Kidney capillary endothelial cell (primary cell): ENCODE data around the gene NABP2.
"Not testable (repeated sequence)": the region's sequence is repeated elsewhere in the genome, so short reads cannot be mapped to it uniquely, and the experiment has no call there.

Source experiments
- DNase-seq: peaks from one replicate; pipeline ENCODE4 v3.0.0-alpha.2; 2018; ENCODE audit warnings: low spot score

NABP2 gene

DNA sequence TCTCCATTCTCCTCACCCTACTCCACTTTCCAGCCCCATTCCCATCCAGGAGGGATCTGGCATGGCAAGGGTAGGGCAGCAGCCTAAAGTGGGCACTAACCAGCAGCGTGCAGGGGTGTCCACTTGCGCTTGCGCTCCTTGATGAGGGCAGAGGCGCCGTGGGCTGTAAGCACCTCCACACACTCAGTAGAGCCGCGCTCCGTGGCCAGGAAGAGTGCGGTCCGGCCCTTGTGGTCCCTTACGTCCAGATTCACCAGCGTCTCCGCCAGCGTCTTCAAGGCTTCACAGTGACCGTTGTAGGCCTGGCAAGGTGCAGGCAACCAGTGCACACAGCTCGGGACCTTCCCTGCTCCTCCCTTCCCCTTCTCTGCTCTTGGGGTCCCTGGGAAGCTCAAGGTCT is 23.8 kb downstream of the NABP2 start:
- DNase-seq = no peak

DNA sequence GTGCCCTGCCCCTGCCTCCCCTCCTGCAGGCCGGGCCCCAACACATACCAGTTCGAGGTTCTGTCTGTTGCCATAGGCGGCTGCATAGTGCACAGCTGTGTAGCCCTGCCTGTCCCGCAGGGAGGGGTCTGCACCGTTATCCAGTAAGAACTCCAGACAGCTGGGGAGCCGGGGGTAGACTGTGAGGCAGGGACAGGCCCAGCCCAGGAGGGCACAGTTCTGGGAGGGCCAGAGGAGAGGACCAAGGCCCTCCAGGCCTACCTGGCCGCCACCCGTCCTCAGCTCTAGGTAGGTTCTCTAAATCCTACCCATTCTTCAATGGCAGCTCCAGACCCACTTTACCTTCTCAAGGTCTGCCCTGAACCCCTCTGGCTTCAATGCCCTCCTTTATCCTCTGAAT is 24.6 kb downstream of the NABP2 start:
- no peak for DNase-seq

DNA sequence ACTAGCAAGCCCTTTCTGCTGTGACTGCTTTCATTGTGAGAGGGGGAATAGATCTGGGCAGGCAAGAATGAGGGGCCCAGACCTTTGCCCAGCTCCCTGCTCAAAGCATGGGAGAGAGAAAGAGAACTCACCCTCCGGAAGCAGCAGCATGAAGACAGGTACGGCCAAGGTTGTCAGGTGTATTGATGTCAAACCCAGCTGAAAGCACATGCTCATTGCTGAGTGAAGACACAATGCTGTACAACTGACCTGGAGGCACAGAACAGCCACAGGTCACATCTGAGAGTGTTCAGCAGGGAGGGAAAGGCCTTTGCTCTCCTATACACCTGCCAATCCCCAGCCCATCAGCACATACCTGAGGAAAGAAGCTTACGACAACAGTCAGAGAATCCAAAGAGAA is 28.5 kb downstream of the NABP2 start:
- no peak for DNase-seq

DNA sequence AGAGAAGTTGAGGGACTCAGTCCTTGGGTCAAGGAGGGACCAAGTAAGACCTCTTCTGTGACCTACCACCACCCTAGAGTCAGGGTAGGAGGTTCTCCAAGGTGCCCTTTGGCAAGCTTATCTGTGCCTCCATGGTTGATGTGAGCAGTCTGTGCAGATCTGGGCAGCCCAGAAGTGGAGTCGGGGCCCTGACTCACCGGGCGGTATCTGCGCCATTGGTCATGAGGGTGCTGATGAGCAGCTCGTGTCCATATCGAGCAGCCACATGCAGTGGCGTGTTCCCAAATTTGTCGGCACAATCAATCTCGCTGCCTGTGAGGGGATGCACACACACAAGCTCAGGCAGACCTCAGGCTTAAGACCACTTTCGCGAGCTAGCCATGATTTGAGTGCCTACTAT is 28.9 kb downstream of the NABP2 start:
- no peak for DNase-seq

DNA sequence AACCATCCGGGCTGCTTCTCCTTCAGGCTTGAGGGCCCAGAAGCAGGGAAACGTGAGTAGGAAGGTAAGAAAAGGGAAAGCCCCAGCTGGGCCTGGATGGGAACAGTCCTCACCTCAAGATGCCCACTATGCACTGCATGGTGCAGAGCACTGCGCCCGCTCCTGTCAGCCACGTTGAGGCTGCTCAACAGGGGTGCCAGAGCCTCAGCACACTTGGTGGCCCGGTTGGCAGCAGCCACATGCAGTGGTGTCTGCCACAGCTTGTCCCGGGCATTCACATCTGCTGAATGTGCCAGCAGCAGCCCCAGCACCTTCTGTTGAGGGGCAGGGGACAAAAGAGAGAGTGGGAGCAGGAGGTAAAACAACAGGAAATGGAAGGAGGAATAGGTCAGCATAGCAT is 31.5 kb downstream of the NABP2 start:
- DNase-seq = no peak

DNA sequence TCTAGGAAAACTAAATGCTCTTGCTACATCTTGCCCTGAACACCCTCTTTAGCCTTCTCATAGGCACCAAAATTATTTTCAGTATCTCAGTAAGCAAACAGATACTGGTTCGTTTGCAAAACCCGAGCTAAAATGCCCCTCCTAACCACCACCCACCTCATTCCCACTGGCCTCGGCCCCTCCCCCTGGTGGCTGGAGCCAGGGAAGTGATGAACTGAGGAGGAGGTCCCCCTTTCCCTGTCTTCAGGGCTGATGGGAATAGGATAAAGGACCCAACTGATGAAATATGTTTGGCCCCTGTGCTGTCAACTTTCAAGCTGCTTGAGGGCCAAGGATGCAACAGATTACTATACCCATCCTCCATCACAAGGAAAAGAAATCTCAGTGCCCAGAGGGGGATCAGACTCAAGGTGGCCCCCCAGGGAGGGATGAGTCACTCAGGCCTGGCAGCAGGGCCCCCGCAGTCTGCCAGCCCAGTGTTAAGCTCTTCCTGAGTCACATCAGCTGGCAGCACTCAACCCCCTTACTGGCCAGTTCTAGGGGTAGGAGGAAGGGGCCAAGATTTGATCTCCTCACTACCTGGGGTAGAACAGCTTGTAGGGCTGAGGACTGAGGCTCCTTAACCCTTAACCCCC is 32.3 kb downstream of the NABP2 start:
- DNase-seq = no peak

DNA sequence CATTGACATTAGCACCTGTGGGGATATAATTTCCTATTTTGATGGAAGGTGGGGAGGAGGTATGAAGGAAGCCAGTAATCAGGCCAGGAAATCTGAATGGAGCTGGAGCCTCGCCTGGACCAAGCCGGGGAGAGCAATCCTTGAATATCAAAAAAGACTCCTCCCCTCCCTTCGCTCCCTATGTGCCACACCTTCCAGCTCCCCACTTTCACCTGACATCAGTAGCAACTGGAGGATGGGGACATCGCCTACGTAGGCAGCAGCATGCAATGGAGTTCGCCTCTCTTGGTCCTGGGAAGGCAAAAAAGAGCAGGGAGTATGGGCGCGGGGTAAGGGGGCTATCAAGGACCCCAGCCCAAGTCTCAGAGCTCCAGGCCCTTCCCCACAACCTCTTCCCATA is 32.9 kb downstream of the NABP2 start:
- no peak for DNase-seq

DNA sequence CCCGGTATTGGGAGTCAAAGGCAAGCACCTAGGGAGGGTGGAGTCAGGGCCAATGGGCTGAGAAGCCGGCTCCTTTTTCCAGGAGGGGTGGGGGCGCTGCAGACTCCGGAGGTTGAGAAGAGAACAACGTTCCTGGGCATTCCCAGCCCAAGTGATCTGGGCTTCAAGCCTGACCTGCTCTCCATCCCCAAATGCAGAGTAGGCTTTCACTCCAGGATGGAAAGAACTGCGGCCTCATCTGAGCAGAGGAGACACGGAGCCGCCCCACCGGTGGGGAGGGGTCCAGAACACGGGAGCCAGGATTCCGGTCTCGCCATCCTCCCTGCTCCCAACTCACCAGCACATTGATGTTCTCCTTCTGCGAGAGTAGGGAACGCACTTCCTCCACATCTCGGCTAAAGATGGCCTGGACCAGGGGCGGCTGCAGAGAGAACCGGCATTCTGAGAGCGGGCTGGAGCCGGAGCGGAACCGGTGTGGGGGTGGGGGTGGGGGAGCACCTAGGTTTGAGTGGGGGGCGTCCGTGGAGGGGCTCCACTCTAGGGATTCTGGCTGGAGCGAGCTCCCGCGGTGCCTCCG is 33.4 kb downstream of the NABP2 start:
- no peak for DNase-seq

DNA sequence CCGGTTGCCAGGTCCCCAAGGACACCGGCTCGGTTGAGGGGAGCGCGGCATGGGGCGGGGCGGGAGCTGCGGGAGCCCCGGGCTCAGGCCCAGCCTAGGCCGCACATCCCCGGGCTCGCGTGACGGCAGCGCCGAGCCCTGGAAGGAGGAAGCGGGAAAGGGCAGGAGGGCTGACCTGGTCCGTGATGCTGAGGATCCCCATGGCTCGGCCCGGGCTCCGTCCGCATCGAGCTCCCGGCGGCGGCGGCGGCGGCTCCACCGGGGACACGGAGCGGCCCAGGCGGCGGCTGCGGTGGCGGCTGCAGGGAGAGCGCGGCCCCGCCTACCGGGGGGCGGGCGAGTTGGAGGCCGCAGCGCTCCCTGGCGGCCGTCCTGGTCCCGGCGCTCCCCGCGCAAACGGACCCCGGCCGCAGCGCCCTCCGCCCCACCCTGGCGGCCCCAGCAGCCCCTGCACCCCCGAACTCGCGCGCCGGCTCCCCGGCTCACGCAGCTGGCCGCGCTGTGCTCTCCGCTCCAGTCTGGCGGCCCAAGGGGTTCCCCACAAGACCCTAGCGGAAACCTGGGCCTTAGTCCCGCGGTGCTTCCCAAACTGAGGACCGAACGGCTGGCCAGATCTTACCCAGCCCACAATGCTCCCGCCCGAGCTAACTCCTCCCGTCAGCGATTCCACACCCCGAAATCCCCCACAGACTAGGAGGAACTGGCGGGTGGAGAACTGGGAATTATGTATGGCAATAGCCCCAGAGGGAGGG is 34.1 kb downstream of the NABP2 start, which contains the start of gene ANKRD52:
ANKRD52 (minus strand) TSS at position 317 of the 752 bp plus-strand sequence; CDS start at position 202, 115 bp downstream.
- peak; percentile 69 for DNase-seq

DNA sequence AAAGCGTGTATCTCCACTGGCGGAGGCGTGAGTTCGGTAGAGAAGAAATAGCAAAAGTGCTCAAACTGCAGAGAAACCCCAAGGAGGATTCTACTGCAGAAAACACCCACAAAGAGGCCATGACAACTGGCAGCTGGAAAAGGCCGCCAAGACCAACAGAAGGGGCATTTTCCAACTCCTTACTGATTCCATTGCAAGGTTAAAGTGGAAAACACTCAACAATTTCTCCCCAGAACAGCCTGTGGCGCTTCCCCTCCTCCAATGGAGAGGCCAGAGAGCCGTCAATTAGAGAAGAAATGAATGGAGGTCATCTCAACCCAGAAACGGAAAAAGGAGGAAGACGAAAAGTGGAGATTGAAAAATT is 34.7 kb downstream of the NABP2 start:
- no peak for DNase-seq

DNA sequence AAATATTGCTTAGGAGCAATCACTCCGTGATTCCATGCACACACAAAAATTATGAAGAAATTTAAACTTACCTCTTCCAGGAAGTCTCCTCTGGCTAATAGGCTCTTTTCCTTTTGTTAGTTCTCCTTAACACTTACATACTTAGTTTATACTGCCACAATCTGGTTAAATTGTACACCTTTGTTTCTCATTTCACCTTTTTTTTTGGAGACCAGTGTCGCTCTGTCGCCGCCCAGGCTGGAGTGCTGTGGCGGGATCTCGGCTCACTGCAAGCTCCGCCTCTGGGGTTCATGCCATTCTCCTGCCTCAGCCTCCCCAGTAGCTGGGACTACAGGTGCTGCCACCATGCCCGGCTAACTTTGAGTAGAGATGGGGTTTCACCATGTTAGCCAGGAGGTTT is 36.2 kb downstream of the NABP2 start:
- DNase-seq = no peak

DNA sequence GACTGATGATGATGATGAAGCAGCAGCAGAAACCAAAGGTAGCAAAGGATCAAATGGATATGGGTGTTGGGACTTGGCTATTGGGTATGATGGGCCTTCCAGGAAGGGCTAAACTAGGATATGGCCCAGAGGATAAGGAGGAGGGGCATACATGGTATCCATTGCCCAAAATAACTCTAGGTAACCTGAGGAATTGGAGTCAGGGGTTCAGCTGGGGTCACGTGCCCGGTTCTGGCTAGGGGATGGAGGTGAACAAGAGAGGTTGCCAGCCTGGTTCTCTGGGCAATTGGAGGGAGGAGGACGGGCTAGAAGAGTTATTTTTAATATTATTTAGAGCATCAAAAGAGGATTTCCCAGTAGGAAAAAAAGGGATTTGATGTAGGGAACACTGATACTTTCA is 36.8 kb downstream of the NABP2 start:
- DNase-seq = no peak

DNA sequence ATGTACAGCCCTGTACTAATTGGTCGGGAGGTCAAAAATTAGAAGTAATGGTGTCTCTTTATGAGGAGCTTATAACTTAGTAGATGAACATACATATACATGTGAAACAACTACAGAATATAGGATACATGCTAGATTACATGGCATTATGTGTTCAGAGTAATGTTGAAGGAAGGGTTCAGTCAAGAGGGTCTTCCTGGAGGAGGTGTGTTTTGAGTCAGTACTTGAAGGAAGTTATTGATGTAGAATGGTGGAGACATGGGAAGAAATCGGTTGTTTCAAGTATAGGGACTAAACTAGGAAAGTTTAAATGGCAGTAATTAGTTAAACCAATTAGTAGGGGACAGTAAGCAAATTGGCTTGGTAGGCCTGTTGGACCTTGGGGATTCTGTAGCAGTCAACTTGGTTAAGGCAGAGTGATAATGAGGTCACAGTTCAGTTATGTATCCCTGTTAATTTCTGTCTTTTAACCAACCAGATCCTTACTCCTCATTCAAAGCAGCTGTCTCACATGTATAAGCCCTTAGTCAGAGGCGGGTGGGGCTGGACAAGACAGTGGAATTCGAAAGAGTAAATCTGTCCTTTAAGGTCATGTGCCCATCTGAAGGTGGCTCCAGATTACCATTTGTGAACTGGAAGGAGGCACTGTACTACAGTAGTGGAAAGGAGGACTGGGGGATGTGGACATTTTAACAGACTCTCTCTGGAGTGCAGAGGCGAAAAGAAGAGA is 37.5 kb downstream of the NABP2 start:
- no peak for DNase-seq

DNA sequence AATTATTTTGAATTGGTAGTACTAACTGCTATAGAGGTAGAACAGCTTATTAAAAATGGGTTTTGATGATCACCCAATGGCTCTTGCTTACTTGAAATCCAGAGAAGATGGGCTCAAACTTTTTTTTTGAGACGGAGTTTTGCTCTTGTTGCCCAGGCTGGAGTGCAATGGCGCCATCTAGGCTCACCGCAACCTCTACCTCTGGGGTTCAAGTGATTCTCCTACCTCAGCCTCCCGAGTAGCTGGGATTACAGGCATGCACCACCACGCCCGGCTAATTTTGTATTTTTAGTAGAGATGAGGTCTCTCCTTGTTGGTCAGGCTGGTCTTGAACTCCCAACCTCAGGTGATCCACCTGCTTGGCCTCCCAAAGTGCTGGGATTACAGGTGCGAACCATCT is 38.8 kb downstream of the NABP2 start:
- DNase-seq = not testable (repeated sequence)

DNA sequence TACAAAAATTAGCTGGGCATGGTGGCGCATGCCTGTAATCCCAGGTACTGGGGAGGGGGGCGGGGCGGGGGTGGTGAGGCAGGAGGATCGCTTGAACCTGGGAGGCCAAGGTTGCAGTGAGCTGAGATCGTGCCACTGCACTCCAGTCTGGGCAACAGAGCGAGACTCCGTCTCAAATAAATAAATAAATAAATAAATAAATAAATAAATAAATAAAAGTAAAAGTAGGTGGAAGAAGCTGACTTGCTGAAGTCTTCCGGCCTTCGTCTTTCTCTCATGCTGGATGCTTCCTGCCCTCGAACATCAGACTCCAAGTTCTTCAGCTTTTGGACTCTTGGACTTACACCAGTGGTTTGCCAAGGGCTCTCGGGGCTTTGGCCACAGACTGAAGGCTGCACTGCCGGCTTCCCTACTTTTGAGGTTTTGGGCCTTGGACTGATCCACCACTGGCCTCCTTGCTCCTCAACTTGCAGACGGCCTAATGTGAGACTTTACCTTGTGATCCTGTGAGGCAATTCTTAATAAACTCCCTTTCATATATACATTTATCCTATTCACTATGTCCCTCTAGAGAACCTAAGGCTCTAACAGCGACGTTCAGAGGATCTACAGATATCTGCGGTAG is 42.0 kb downstream of the NABP2 start:
- DNase-seq = not testable (repeated sequence)

DNA sequence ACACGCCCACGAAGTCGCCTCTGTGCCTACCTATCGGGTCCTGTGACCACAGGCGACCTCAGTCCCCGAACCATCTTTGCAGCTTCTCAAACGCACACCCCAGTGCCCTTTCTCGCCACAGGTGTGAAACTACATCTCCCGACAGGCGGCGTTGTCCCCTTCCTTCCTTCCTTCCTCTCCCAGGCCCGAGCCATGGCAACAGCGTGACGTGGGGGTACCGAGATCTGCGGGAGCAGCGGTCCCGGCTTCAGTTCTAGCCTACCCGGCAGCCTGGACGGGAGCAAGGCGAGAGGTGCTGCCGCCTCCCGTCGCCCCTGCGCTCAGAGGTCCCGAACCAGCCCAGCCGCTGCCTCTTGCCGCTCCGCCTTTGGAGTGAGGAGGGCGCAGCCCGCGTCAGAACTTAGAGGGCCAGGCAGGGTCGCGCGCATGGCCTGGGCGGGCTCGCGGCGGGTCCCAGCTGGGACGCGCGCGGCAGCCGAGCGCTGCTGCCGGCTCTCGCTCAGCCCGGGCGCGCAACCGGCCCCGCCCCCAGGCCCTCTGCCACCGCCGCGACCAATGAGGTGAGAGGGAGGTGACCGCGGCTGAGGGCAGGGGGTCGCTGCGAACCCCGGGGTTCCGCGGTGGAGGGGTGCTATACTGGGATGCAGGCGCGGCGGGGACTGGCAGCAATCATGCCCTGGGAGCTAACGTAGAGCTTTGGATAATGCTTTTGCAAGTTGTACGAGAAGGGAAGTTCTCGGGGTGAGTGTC is 42.7 kb downstream of the NABP2 start, which contains the start of gene COQ10A:
COQ10A (plus strand) TSS at position 250 of the 750 bp plus-strand sequence; CDS start at position 427, 177 bp downstream.
- DNase-seq = peak; percentile 71

DNA sequence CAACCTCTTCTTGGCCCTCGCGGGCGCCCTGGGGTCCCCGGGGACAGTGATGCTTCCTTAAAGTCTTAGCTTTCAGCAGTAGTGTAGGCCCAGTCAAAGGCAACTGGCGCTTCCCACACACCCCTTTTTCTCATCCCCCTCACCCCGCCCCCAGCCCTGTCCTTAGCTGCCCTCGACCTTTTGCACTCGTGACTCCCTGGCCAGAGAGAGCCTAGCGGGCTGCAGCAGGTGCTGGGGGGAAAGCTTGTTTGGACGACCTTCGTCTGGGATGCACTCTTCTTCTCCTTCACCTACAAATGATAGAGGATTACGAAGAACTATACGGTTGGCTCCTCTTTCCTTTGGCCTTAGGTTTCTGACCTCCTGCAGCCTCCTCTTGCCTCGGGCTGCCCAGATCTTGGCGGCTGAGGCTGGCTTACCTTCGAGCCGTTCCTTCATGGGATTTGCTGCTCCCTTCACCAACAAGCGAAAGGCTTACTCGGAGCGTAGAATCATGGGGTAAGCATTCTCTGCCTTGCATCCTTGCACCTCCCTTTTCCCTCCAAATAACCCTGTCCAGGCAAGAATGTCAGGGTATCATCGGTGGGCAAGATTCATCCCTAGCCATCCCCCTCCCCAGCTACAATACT is 43.4 kb downstream of the NABP2 start:
- no peak for DNase-seq

DNA sequence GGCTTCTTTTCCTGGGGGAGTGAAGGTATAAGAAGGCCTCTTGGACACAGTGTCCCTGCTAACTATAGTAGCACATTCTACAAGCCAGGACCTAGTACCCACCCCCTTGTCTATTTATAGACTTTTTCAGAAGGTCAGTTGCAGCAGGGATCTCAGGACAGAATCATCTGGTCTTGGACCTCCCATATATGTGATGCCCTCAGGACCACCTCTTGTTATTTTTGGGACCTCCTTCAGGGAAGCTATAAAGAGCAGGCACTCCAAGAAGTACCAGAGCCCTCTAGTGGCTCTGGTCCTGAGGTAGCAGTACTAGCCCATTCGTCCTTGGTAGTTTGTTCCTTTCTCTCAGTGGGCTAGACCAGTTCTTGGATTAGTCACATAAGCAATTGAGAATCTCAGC is 46.9 kb downstream of the NABP2 start:
- no peak for DNase-seq

DNA sequence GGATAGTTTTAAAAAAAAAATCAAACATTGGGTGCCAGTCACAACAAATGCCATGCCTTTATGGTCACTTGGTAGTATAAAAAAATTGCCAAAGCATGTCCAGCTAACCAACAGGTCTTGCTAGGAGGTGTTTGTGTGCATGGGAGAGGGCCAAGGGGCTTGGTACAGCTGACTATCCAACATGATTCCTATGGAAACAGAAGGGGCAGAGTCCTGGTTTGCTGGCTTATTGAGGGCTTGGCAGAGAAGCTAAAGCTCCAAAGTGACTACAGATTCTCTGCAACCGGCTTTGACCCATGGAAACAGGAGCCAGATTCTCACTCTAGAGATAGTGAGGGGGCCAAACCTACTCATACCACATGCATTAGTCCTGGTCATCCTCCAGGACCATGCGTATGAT is 48.3 kb downstream of the NABP2 start:
- DNase-seq = not testable (repeated sequence)

DNA sequence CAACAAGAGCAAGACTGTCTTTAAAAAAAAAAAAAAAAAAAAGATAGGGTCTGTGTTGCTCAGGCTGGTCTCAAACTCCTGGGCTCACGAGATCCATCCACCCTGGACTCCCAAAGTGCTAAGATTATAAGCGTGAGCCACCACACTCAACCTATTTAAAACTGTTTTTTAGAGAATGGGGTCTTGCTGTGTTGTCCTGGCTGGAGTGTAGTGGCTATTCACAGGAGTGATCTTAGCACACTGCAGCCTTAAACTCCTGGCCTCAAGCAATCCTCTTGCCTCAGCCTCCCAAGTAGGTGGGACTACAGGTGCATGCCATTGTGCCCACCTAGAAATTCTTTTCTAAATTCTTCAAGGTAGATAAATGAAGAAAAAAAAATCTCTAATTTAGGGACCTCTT is 50.2 kb downstream of the NABP2 start:
- no peak for DNase-seq

DNA sequence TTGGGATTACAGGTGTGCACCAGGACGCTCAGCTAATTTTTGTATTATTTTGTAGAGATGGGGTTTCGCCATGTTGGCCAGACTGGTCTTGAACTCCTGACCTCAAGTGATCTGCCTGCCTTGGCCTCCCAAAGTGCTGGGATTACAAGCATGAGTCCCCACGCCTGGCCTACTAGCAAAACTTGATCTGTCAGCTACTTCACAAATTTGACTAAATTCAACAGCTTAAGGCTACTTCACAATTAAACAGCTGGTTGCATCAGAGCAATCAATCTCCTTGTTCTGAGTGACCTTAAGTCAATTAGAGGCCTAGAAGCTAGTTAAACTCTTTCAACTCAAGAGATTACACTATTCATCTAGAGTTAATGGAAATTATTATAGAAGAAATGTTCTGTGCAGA is 54.8 kb downstream of the NABP2 start:
- no peak for DNase-seq
